ENCODE results near the gene HES6.

HES6 gene

GRCh38 chr2:238259061-238260020 lies 19.5 kb upstream of the HES6 start:
- Histone ChIP-seq H3K27ac (ENCODE audit: low read length) (peak overlapping the region; percentile 96), H3K27me3 (replicated peaks; ENCODE audit: insufficient read depth, low read length) (no peaks in the 10 kb centered on the region), H3K4me3 (ENCODE audit: low read length) (no peak overlapping the region), H3K79me2 (ENCODE audit: low read length) (peaks cover 13% of the 10 kb centered on the region; the same call in 1 of the 2 replicates), H3K9ac (ENCODE audit: low read length) (peak overlapping the region; percentile 38), H3K9me2 (replicated peaks; ENCODE audit: insufficient read depth, low read length) (no peaks in the 10 kb centered on the region), H4K20me1 (ENCODE audit: insufficient read depth, low read length) (no peaks in the 10 kb centered on the region), H3F3A (ENCODE audit: insufficient read depth, low read length) (peaks cover 48% of the 10 kb centered on the region), H3K9me3 (replicated peaks; ENCODE audit: insufficient read depth, low read length) (no peaks in the 10 kb centered on the region), H3K4me1 (ENCODE audit: low read length) (peaks cover 71% of the 10 kb centered on the region), H2AFZ (ENCODE audit: low read length) (no peak overlapping the region), H3K4me2 (ENCODE audit: low read depth, low read length) (peak overlapping the region; percentile 76), H3K36me3 (replicated peaks; ENCODE audit: insufficient read depth, low read length) (no peaks in the 10 kb centered on the region)
- peak; percentile 96 for DNase-seq
- TF ChIP-seq EZH2phosphoT487 (IDR thresholded peaks at IDR 0.05; ENCODE audit: low read length), result no peak
- no peak for TF ChIP-seq EZH2 (optimal IDR thresholded peaks at IDR 0.05; ENCODE audit: low read depth, low read length)
- peak; percentile 60 for TF ChIP-seq CTCF (IDR thresholded peaks at IDR 0.05; ENCODE audit: low read length)

- TF ChIP-seq EZH2 (optimal IDR thresholded peaks at IDR 0.05; ENCODE audit: low read depth, low read length), result no peak
- no peak for TF ChIP-seq EZH2phosphoT487 (IDR thresholded peaks at IDR 0.05; ENCODE audit: low read length)
- TF ChIP-seq CTCF (IDR thresholded peaks at IDR 0.05; ENCODE audit: low read length), result no peak
- Histone ChIP-seq H3K27me3 (replicated peaks; ENCODE audit: insufficient read depth, low read length) (no peaks in the 10 kb centered on the region), H3K4me3 (ENCODE audit: low read length) (no peak overlapping the region), H3K4me2 (ENCODE audit: low read depth, low read length) (no peak overlapping the region), H3K9ac (ENCODE audit: low read length) (no peak overlapping the region), H3K4me1 (ENCODE audit: low read length) (peaks cover 59% of the 10 kb centered on the region), H3K79me2 (ENCODE audit: low read length) (peaks cover 13% of the 10 kb centered on the region; the same call in 1 of the 2 replicates), H3K36me3 (replicated peaks; ENCODE audit: insufficient read depth, low read length) (no peaks in the 10 kb centered on the region), H2AFZ (ENCODE audit: low read length) (no peak overlapping the region), H3F3A (ENCODE audit: insufficient read depth, low read length) (peaks cover 37% of the 10 kb centered on the region), H3K9me2 (replicated peaks; ENCODE audit: insufficient read depth, low read length) (no peaks in the 10 kb centered on the region), H4K20me1 (ENCODE audit: insufficient read depth, low read length) (no peaks in the 10 kb centered on the region), H3K27ac (ENCODE audit: low read length) (peak overlapping the region; percentile 96; the same call in 1 of the 2 replicates), H3K9me3 (replicated peaks; ENCODE audit: insufficient read depth, low read length) (no peaks in the 10 kb centered on the region)
- no peak for DNase-seq
Measured at GRCh38 chr2:238257786-238258700, 18.2 kb upstream of the HES6 start.

GRCh38 chr2:238256594-238257104 lies 16.8 kb upstream of the HES6 start:
- TF ChIP-seq EZH2 (optimal IDR thresholded peaks at IDR 0.05; ENCODE audit: low read depth, low read length), result no peak
- no peak for TF ChIP-seq EZH2phosphoT487 (IDR thresholded peaks at IDR 0.05; ENCODE audit: low read length)
- TF ChIP-seq CTCF (IDR thresholded peaks at IDR 0.05; ENCODE audit: low read length), result peak; percentile 90
- Histone ChIP-seq H3K27ac (ENCODE audit: low read length) (no peak overlapping the region), H3K9ac (ENCODE audit: low read length) (no peak overlapping the region), H2AFZ (ENCODE audit: low read length) (no peak overlapping the region), H3K4me3 (ENCODE audit: low read length) (no peak overlapping the region), H3K4me2 (ENCODE audit: low read depth, low read length) (no peak overlapping the region), H3K27me3 (replicated peaks; ENCODE audit: insufficient read depth, low read length) (no peaks in the 10 kb centered on the region), H3K36me3 (replicated peaks; ENCODE audit: insufficient read depth, low read length) (no peaks in the 10 kb centered on the region), H4K20me1 (ENCODE audit: insufficient read depth, low read length) (no peaks in the 10 kb centered on the region), H3K9me2 (replicated peaks; ENCODE audit: insufficient read depth, low read length) (no peaks in the 10 kb centered on the region), H3K9me3 (replicated peaks; ENCODE audit: insufficient read depth, low read length) (no peaks in the 10 kb centered on the region), H3K4me1 (ENCODE audit: low read length) (peaks cover 45% of the 10 kb centered on the region), H3F3A (ENCODE audit: insufficient read depth, low read length) (peaks cover 27% of the 10 kb centered on the region), H3K79me2 (ENCODE audit: low read length) (peaks cover 11% of the 10 kb centered on the region; the same call in 1 of the 2 replicates)
- peak; percentile 88 for DNase-seq

Data from MM.1S (cell line).